ENCODE measurements around the gene PTPN1.
A peak's percentile ranks its signal among the peaks of the same experiment; 100 is the strongest.

The PTPN1 gene

DNA sequence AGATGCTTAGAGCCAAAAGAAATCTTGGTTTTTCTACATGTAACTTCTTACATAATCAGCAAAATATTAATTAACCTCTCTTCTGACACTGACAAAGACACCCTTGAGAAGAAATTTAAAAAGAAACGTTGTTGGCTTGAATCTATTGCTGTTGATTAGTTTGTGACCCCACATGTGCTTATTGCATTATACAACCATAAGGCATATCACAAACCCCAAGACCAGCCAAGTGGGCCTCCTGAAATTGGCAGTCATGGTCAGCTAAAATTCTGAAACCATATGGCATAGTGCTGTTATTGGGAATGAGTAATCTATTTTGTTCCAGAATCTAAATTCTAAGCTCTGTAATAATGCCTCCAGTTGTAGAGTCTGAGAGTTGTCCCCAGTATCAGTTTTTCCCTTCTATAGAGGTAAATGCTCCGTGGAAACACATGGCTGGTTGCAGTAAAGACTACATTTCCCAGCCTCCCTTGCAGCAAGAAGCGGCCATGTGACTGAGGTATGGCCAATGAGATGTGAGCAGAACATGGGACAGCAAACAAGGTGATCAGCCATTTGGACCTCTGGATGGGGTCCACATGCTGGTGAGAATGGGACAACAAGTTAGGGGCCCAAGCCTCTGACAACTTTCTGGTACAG is 42.3 kb upstream of the PTPN1 start:
- H3K36me3 ChIP-seq (ENCODE audit: control insufficient read depth in 2 of 2, insufficient read depth in 1 of 2, low read length in 2 of 2), result no peaks in the 10 kb centered on the region
- H3K4me3 ChIP-seq (ENCODE audit: low read depth, low read length), result no peak overlapping the region
- no peak overlapping the region for H3K27ac ChIP-seq (ENCODE audit: extremely low read depth, low read depth, low read length)
- POLR2A ChIA-PET, result interaction anchor here (0.5 kb wide), 1 partner anchor 206 kb away, joined by 4 read pairs; no protein-coding TSS in a partner anchor
- CTCF ChIA-PET, result interaction anchor here (0.6 to 2.1 kb wide), 4 partner anchors 112 to 494 kb away, joined by 3 to 5 read pairs (median 4); no protein-coding TSS in a partner anchor
- H3K4me1 ChIP-seq (ENCODE audit: control insufficient read depth, insufficient read depth, low read length), result no peaks in the 10 kb centered on the region; the same call in 1 of the 2 replicates
- no peaks in the 10 kb centered on the region for H3K9me3 ChIP-seq (ENCODE audit: control insufficient read depth, insufficient read depth, low read depth, low read length)
- TF ChIP-seq ZNF76 (tag by site-specific recombination; IDR thresholded peaks at IDR 0.05; ENCODE audit: borderline replicate concordance, low read depth) (peak; percentile 74; the same call in 1 of the 2 replicates), SCRT2 (tag by site-specific recombination; IDR thresholded peaks at IDR 0.05) (no peak), ZNF843 (tag by site-specific recombination; IDR thresholded peaks at IDR 0.05) (no peak), GLI4 (tag by site-specific recombination; IDR thresholded peaks at IDR 0.05) (no peak), ZNF175 (tag by site-specific recombination; IDR thresholded peaks at IDR 0.05) (no peak), ZXDB (tag by site-specific recombination; IDR thresholded peaks at IDR 0.05) (no peak), ZNF426 (tag by site-specific recombination; IDR thresholded peaks at IDR 0.05) (no peak), SP2 (tag by site-specific recombination; IDR thresholded peaks at IDR 0.05) (0 out of 2 replicates have a peak, but pooled peaks have one; percentile 16), SCRT1 (tag by site-specific recombination; IDR thresholded peaks at IDR 0.05; ENCODE audit: borderline replicate concordance) (no peak), SP3 (tag by site-specific recombination; IDR thresholded peaks at IDR 0.05) (0 out of 2 replicates have a peak, but pooled peaks have one; percentile 16), ZNF404 (tag by site-specific recombination; IDR thresholded peaks at IDR 0.05) (no peak), GLI2 (tag by site-specific recombination; IDR thresholded peaks at IDR 0.05; ENCODE audit: borderline replicate concordance, low read depth) (no peak), GFI1B (tag by site-specific recombination; IDR thresholded peaks at IDR 0.05) (no peak), KLF16 (tag by site-specific recombination; IDR thresholded peaks at IDR 0.05) (no peak), YY2 (tag by site-specific recombination; IDR thresholded peaks at IDR 0.05) (peak; percentile 77), ZNF274 (IDR thresholded peaks at IDR 0.05; ENCODE audit: low read length) (no peak), ZNF274 (tag by site-specific recombination; IDR thresholded peaks at IDR 0.05; ENCODE audit: borderline replicate concordance) (no peak), ZNF600 (tag by site-specific recombination; IDR thresholded peaks at IDR 0.05) (no peak), ZNF768 (tag by site-specific recombination; IDR thresholded peaks at IDR 0.05) (no peak), ZNF292 (tag by site-specific recombination; IDR thresholded peaks at IDR 0.05; ENCODE audit: borderline replicate concordance, low read depth) (no peak), ZBTB17 (tag by site-specific recombination; IDR thresholded peaks at IDR 0.05) (no peak), ZNF155 (tag by site-specific recombination; IDR thresholded peaks at IDR 0.05) (no peak), ZNF664 (tag by site-specific recombination; IDR thresholded peaks at IDR 0.05) (no peak), YY1 (tag by site-specific recombination; IDR thresholded peaks at IDR 0.05) (peak; percentile 77)
- TF ChIP-seq, protein P1, sequence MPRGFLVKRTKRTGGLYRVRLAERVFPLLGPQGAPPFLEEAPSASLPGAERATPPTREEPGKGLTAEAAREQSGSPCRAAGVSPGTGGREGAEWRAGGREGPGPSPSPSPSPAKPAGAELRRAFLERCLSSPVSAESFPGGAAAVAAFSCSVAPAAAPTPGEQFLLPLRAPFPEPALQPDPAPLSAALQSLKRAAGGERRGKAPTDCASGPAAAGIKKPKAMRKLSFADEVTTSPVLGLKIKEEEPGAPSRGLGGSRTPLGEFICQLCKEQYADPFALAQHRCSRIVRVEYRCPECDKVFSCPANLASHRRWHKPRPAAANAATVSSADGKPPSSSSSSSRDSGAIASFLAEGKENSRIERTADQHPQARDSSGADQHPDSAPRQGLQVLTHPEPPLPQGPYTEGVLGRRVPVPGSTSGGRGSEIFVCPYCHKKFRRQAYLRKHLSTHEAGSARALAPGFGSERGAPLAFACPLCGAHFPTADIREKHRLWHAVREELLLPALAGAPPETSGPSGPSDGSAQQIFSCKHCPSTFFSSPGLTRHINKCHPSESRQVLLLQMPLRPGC (tag by site-specific recombination; IDR thresholded peaks at IDR 0.05), result no peak
- TF ChIP-seq, protein P2, sequence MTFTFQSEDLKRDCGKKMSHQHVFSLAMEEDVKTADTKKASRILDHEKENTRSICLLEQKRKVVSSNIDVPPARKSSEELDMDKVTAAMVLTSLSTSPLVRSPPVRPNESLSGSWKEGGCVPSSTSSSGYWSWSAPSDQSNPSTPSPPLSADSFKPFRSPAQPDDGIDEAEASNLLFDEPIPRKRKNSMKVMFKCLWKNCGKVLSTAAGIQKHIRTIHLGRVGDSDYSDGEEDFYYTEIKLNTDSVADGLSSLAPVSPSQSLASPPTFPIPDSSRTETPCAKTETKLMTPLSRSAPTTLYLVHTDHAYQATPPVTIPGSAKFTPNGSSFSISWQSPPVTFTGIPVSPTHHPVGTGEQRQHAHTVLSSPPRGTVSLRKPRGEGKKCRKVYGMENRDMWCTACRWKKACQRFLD (tag by site-specific recombination; IDR thresholded peaks at IDR 0.05), result no peak
- TF ChIP-seq, protein P3, sequence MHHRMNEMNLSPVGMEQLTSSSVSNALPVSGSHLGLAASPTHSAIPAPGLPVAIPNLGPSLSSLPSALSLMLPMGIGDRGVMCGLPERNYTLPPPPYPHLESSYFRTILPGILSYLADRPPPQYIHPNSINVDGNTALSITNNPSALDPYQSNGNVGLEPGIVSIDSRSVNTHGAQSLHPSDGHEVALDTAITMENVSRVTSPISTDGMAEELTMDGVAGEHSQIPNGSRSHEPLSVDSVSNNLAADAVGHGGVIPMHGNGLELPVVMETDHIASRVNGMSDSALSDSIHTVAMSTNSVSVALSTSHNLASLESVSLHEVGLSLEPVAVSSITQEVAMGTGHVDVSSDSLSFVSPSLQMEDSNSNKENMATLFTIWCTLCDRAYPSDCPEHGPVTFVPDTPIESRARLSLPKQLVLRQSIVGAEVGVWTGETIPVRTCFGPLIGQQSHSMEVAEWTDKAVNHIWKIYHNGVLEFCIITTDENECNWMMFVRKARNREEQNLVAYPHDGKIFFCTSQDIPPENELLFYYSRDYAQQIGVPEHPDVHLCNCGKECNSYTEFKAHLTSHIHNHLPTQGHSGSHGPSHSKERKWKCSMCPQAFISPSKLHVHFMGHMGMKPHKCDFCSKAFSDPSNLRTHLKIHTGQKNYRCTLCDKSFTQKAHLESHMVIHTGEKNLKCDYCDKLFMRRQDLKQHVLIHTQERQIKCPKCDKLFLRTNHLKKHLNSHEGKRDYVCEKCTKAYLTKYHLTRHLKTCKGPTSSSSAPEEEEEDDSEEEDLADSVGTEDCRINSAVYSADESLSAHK (tag by site-specific recombination; IDR thresholded peaks at IDR 0.05), result no peak
- TF ChIP-seq, protein P4, sequence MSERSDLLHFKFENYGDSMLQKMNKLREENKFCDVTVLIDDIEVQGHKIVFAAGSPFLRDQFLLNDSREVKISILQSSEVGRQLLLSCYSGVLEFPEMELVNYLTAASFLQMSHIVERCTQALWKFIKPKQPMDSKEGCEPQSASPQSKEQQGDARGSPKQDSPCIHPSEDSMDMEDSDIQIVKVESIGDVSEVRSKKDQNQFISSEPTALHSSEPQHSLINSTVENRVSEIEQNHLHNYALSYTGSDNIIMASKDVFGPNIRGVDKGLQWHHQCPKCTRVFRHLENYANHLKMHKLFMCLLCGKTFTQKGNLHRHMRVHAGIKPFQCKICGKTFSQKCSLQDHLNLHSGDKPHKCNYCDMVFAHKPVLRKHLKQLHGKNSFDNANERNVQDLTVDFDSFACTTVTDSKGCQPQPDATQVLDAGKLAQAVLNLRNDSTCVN (tag by site-specific recombination; optimal IDR thresholded peaks at IDR 0.05), result no peak
- TF ChIP-seq, protein P5, sequence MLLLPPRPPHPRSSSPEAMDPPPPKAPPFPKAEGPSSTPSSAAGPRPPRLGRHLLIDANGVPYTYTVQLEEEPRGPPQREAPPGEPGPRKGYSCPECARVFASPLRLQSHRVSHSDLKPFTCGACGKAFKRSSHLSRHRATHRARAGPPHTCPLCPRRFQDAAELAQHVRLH (tag by site-specific recombination; IDR thresholded peaks at IDR 0.05), result no peak
- TF ChIP-seq, protein P6, sequence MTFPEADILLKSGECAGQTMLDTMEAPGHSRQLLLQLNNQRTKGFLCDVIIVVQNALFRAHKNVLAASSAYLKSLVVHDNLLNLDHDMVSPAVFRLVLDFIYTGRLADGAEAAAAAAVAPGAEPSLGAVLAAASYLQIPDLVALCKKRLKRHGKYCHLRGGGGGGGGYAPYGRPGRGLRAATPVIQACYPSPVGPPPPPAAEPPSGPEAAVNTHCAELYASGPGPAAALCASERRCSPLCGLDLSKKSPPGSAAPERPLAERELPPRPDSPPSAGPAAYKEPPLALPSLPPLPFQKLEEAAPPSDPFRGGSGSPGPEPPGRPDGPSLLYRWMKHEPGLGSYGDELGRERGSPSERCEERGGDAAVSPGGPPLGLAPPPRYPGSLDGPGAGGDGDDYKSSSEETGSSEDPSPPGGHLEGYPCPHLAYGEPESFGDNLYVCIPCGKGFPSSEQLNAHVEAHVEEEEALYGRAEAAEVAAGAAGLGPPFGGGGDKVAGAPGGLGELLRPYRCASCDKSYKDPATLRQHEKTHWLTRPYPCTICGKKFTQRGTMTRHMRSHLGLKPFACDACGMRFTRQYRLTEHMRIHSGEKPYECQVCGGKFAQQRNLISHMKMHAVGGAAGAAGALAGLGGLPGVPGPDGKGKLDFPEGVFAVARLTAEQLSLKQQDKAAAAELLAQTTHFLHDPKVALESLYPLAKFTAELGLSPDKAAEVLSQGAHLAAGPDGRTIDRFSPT (tag by site-specific recombination; IDR thresholded peaks at IDR 0.05), result no peak
